Neutrophil (primary cell): ENCODE measurements around the gene PC.
"Not testable (repeated sequence)": the region's sequence is repeated elsewhere in the genome, so short reads cannot be mapped to it uniquely, and the experiment has no call there.

ENCODE experiments used
- H3K27ac ChIP-seq: fragments of 200-600 bp; sonication (generic); 2 replicates; pipeline ENCODE4 v1.5.1; 2016; ENCODE audit warnings: mild to moderate bottlenecking, moderate library complexity
- H3K27me3 ChIP-seq: fragments of 200-600 bp; sonication (generic); 2 replicates; pipeline ENCODE4 v1.6.0; 2016; ENCODE audit warnings: mild to moderate bottlenecking
- H3K36me3 ChIP-seq: fragments of 200-600 bp; sonication (generic); 2 replicates; pipeline ENCODE4 v1.5.1; 2017
- H3K4me1 ChIP-seq, 2 experiments: fragments of 200-600 bp in 1 of 2; sonication (generic) in 1 of 2; 1 replicate in 1 of 2; 2 replicates in 1 of 2; pipeline versions ENCODE4 v1.5.1 to v1.6.1; 2013 to 2016; ENCODE audit warnings: low read depth in 1 of 2, low read length in 1 of 2, mild to moderate bottlenecking in 1 of 2, moderate library complexity in 1 of 2; ENCODE audit not compliant: control insufficient read depth in 1 of 2, insufficient read depth in 1 of 2
- H3K4me3 ChIP-seq, 2 experiments: fragments of 200-600 bp in 1 of 2; sonication (generic) in 1 of 2; 1 replicate in 1 of 2; 2 replicates in 1 of 2; pipeline ENCODE4 v1.5.1; 2013 to 2016; ENCODE audit warnings: low read depth in 1 of 2, low read length in 1 of 2, mild to moderate bottlenecking in 1 of 2, moderate library complexity in 1 of 2
- H3K9me3 ChIP-seq: fragments of 200-600 bp; sonication (generic); 2 replicates; pipeline ENCODE4 v1.5.1; 2016
- CTCF ChIP-seq: fragments of 200-600 bp; sonication (generic); IDR thresholded peaks from 2 replicates; pipeline ENCODE4 v1.5.1; 2016; ENCODE audit warnings: antibody characterized with exemption

Gene PC

GRCh38 chr11:66964495-66964894 is 6.3 kb upstream of the PC start:
- Histone ChIP-seq H3K9me3 (no peaks in the 10 kb centered on the region), H3K27ac (no peak overlapping the region), H3K4me3 (no peak overlapping the region), H3K4me1 (no peaks in the 10 kb centered on the region), H3K36me3 (no peaks in the 10 kb centered on the region), H3K27me3 (peaks cover 22% of the 10 kb centered on the region)
- no peak for TF ChIP-seq CTCF

DNA sequence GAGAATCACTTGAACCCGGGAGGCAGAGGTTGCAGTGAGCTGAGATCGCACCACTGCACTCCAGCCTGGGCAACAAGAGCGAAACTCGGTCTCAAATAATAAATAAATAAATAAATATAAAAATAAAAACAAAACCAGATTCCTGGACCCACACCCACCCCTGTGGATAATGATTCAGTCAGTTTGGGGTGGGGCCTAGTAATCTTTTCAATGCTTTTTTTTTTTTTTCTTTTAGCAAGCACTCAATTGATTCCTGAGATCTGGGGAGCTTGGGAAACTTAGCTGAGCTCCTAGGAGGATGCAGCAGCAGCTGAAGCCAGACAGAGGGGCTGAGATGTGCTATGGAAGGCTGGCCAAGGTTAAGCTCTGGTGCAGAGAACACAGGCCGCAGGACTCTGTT is 4.6 kb upstream of the PC start:
- H3K27me3 ChIP-seq, result peaks cover 39% of the 10 kb centered on the region
- no peak overlapping the region for H3K4me3 ChIP-seq
- H3K27ac ChIP-seq, result no peak overlapping the region
- TF ChIP-seq CTCF, result no peak
- H3K4me1 ChIP-seq, result peaks cover 6 to 10% of the 10 kb centered on the region in 2 experiments
- no peaks in the 10 kb centered on the region for H3K36me3 ChIP-seq
- H3K9me3 ChIP-seq, result peaks cover 3% of the 10 kb centered on the region

- Histone ChIP-seq H3K4me1 (peaks cover 9 to 10% of the 10 kb centered on the region in 2 experiments), H3K36me3 (no peaks in the 10 kb centered on the region), H3K27ac (no peak overlapping the region), H3K9me3 (peaks cover 3% of the 10 kb centered on the region), H3K4me3 (no peak overlapping the region), H3K27me3 (peaks cover 45% of the 10 kb centered on the region)
- no peak for TF ChIP-seq CTCF
Observed at GRCh38 chr11:66962247-66962646, 4.1 kb upstream of the PC start.

GRCh38 chr11:66961691-66962213 is 3.6 kb upstream of the PC start:
- peaks cover 50% of the 10 kb centered on the region for H3K27me3 ChIP-seq
- not testable (repeated sequence) for H3K9me3 ChIP-seq, H3K36me3 ChIP-seq, H3K4me1 ChIP-seq, H3K4me3 ChIP-seq, H3K27ac ChIP-seq

DNA sequence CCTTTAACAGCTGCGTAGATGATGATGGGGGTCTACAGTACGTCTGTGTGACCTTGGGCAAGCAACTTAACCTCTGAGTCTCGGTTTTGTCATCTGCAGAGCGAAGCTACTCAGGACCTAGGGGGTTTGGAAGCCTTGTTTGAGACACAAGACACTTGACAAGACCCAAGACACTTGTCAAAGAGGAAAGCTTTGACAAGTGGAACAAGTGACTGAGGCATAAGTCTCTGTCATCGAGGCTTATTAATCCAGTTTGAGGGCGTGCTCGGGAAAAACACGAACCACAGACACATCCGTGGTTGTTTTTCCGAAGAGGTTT is 732 bp upstream of the PC start:
- TF ChIP-seq CTCF, result no peak
- Histone ChIP-seq H3K4me3 (peak overlapping the region; percentile 50 to 67), H3K9me3 (peaks cover 3% of the 10 kb centered on the region), H3K36me3 (no peaks in the 10 kb centered on the region), H3K27me3 (peaks cover 62% of the 10 kb centered on the region), H3K4me1 (peaks cover 9 to 10% of the 10 kb centered on the region in 2 experiments), H3K27ac (no peak overlapping the region)

DNA sequence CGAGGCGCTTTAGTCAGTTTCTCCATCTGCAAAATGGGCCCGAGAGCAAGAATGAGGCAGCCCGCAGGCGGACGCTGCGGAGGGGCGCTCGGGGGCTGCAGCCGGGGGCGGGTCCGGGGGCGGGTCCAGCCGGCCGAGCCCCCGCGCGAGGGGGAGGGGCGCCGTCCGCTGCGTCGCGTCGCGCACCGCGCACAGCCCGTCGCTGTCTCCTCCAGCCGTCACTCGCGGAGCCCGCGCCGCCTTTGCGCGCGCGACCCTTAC is 282 bp downstream of the PC start:
- H3K36me3 ChIP-seq, result no peaks in the 10 kb centered on the region
- peaks cover 9 to 10% of the 10 kb centered on the region in 2 experiments for H3K4me1 ChIP-seq
- no peak for TF ChIP-seq CTCF
- peaks cover 3% of the 10 kb centered on the region for H3K9me3 ChIP-seq
- no peak overlapping the region for H3K27ac ChIP-seq
- H3K4me3 ChIP-seq, result peak overlapping the region; percentile 50 to 67
- H3K27me3 ChIP-seq, result peaks cover 62% of the 10 kb centered on the region
